Keratinocyte (primary cell): ENCODE data around the gene HIP1.

Source experiments
- EZH2 ChIP-seq: IDR thresholded peaks from one replicate; pipeline ENCODE4 v1.6.1; 2012; ENCODE audit warnings: inconsistent platforms, mild to moderate bottlenecking, low read length, moderate library complexity
- TF ChIP-seq, protein P1 (sequence below), 3 experiments: IDR thresholded peaks in 1 of 3; conservative IDR thresholded peaks in 1 of 3; optimal IDR thresholded peaks in 1 of 3; 2 replicates in 2 of 3; 3 replicates in 1 of 3; pipeline versions ENCODE3 to v1.5.1; 2011; ENCODE audit warnings: low read length in 3 of 3, mild to moderate bottlenecking in 3 of 3, moderate library complexity in 2 of 3, control low read depth in 1 of 3, inconsistent platforms in 1 of 3; ENCODE audit not compliant: insufficient read depth in 2 of 3; ENCODE audit errors: extremely low read depth in 1 of 3

DNA sequence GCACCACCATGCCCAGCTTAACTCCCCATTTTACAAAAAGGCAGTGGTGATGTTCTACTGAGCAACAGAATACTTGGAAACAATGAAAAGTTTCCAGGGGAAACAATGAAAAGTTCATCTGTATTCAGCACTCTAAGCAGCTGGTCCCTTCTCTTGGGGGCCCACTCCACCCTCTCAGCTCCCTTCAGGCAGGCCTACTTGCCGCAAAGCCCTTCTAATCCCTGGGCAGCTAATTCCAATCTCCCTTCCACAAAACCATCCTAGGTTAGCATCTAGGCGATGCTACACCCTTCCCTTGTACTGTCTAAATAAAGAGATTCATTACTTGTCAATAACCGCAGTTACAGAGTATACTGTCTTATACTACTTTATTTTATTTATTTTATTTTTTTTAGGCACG lies 167.5 kb downstream of the HIP1 start:
- TF ChIP-seq, protein P1, sequence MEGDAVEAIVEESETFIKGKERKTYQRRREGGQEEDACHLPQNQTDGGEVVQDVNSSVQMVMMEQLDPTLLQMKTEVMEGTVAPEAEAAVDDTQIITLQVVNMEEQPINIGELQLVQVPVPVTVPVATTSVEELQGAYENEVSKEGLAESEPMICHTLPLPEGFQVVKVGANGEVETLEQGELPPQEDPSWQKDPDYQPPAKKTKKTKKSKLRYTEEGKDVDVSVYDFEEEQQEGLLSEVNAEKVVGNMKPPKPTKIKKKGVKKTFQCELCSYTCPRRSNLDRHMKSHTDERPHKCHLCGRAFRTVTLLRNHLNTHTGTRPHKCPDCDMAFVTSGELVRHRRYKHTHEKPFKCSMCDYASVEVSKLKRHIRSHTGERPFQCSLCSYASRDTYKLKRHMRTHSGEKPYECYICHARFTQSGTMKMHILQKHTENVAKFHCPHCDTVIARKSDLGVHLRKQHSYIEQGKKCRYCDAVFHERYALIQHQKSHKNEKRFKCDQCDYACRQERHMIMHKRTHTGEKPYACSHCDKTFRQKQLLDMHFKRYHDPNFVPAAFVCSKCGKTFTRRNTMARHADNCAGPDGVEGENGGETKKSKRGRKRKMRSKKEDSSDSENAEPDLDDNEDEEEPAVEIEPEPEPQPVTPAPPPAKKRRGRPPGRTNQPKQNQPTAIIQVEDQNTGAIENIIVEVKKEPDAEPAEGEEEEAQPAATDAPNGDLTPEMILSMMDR (optimal IDR thresholded peaks at IDR 0.05 in 1 of 3, IDR thresholded peaks at IDR 0.05 in 1 of 3, conservative IDR thresholded peaks at IDR 0.05 in 1 of 3; ENCODE audit: extremely low read depth in 1 of 3, insufficient read depth in 2 of 3, low read length in 3 of 3), result no peak
- no peak for TF ChIP-seq EZH2
